ENCODE results near the gene CDC34.

- TF ChIP-seq CTCF (IDR thresholded peaks at IDR 0.05; ENCODE audit: control extremely low read depth in 1 of 3, insufficient read depth in 1 of 3, low read depth in 1 of 3, low read length in 3 of 3), result no peak
- no peak; the same call in 1 of the 2 replicates for TF ChIP-seq SIX5 (IDR thresholded peaks at IDR 0.05; ENCODE audit: low read depth, low read length)
- TF ChIP-seq JUND (IDR thresholded peaks at IDR 0.05; ENCODE audit: low read length), result no peak
- no peak for TF ChIP-seq CHD1 (IDR thresholded peaks at IDR 0.05; ENCODE audit: low read depth, low read length)
- no peak for TF ChIP-seq ZNF274 (IDR thresholded peaks at IDR 0.05; ENCODE audit: borderline replicate concordance, extremely low read depth, low read length)
- TF ChIP-seq POLR2A (IDR thresholded peaks at IDR 0.05; ENCODE audit: control extremely low read depth in 1 of 2, low read depth in 2 of 2, low read length in 2 of 2), result no peak
- TF ChIP-seq POLR2AphosphoS5 (IDR thresholded peaks at IDR 0.05; ENCODE audit: low read depth, low read length), result no peak
- no peak for TF ChIP-seq GABPA (IDR thresholded peaks at IDR 0.05; ENCODE audit: borderline replicate concordance, insufficient read depth, low read length)
- no peak for TF ChIP-seq CREB1 (IDR thresholded peaks at IDR 0.05)
- no peak; the same call in 1 of the 2 replicates for TF ChIP-seq SP1 (IDR thresholded peaks at IDR 0.05; ENCODE audit: low read depth, low read length)
- no peak for TF ChIP-seq EP300 (IDR thresholded peaks at IDR 0.05; ENCODE audit: borderline replicate concordance in 1 of 2, low read depth in 2 of 2, low read length in 2 of 2)
These were observed 51.1 kb downstream of the CDC34 start for GRCh38 chr19:582497-583197.

Data from H1 (cell line).